ACC112 (cell line): Measurements from ENCODE around the gene COL21A1.
A peak's percentile ranks its signal among the peaks of the same experiment; 100 is the strongest.
"Not testable (repeated sequence)": the region's sequence is repeated elsewhere in the genome, so short reads cannot be mapped to it uniquely, and the experiment has no call there.

Experiments used
- H2AFZ ChIP-seq: fragments of 200-600 bp; sonication (generic); one replicate; pipeline ENCODE4 v1.6.0; 2017; ENCODE audit warnings: antibody characterized with exemption, low read length; ENCODE audit not compliant: unreplicated experiment
- H3K27ac ChIP-seq: fragments of 200-600 bp; sonication (generic); 2 replicates; pipeline ENCODE4 v1.5.1; 2014; ENCODE audit warnings: low read depth, mild to moderate bottlenecking, antibody characterized with exemption, low read length, moderate library complexity
- H3K27me3 ChIP-seq: fragments of 200-600 bp; sonication (generic); 2 replicates; pipeline ENCODE4 v1.6.1; 2014; ENCODE audit warnings: mild to moderate bottlenecking, antibody characterized with exemption, low read length, moderate library complexity, mixed read lengths; ENCODE audit not compliant: insufficient read depth
- H3K36me3 ChIP-seq: fragments of 200-600 bp; sonication (generic); 2 replicates; pipeline ENCODE4 v1.6.1; 2016; ENCODE audit warnings: mild to moderate bottlenecking, antibody characterized with exemption, low read length, moderate library complexity, mixed read lengths; ENCODE audit not compliant: insufficient read depth
- H3K4me1 ChIP-seq: fragments of 200-600 bp; sonication (generic); one replicate; pipeline ENCODE4 v1.6.1; 2016; ENCODE audit warnings: low read length, mixed read lengths; ENCODE audit not compliant: insufficient read depth, unreplicated experiment, control insufficient read depth
- H3K4me3 ChIP-seq: fragments of 200-600 bp; sonication (generic); 2 replicates; pipeline ENCODE4 v1.5.1; 2014; ENCODE audit warnings: mild to moderate bottlenecking, low read depth, low read length
- H3K79me2 ChIP-seq: fragments of 200-600 bp; sonication (generic); one replicate; pipeline ENCODE4 v1.6.0; 2016; ENCODE audit warnings: low read length; ENCODE audit not compliant: control insufficient read depth, unreplicated experiment, insufficient read depth

COL21A1 gene

GRCh38 chr6:56270812-56271441 lies 23.5 kb upstream of the COL21A1 start:
- H3K4me3 ChIP-seq = no peak overlapping the region
- no peaks in the 10 kb centered on the region for H3K79me2 ChIP-seq
- no peak overlapping the region for H2AFZ ChIP-seq
- H3K27me3 ChIP-seq = no peaks in the 10 kb centered on the region
- H3K27ac ChIP-seq = no peak overlapping the region
- no peaks in the 10 kb centered on the region for H3K4me1 ChIP-seq
- no peaks in the 10 kb centered on the region for H3K36me3 ChIP-seq

- Histone ChIP-seq H3K27me3 (no peaks in the 10 kb centered on the region), H3K36me3 (no peaks in the 10 kb centered on the region), H3K4me1 (no peaks in the 10 kb centered on the region), H3K27ac (no peak overlapping the region), H3K4me3 (no peak overlapping the region), H2AFZ (no peak overlapping the region), H3K79me2 (no peaks in the 10 kb centered on the region)
Observed at GRCh38 chr6:56268266-56268665, 20.9 kb upstream of the COL21A1 start.

- Histone ChIP-seq H3K79me2 (no peaks in the 10 kb centered on the region), H3K4me3 (no peak overlapping the region), H2AFZ (no peak overlapping the region), H3K27me3 (no peaks in the 10 kb centered on the region), H3K4me1 (no peaks in the 10 kb centered on the region), H3K36me3 (no peaks in the 10 kb centered on the region), H3K27ac (no peak overlapping the region)
Observed at GRCh38 chr6:56266011-56266410, 18.6 kb upstream of the COL21A1 start.

- H3K27ac ChIP-seq = no peak overlapping the region
- no peaks in the 10 kb centered on the region for H3K79me2 ChIP-seq
- H3K4me1 ChIP-seq = peaks cover 11% of the 10 kb centered on the region
- H3K4me3 ChIP-seq = no peak overlapping the region
- H3K36me3 ChIP-seq = no peaks in the 10 kb centered on the region
- H3K27me3 ChIP-seq = no peaks in the 10 kb centered on the region
- H2AFZ ChIP-seq = no peak overlapping the region
Observed at GRCh38 chr6:56263596-56264315, 16.4 kb upstream of the COL21A1 start.

GRCh38 chr6:56260593-56260992 lies 13.2 kb upstream of the COL21A1 start:
- not testable (repeated sequence) for H3K36me3 ChIP-seq

GRCh38 chr6:56259234-56260077 lies 12.1 kb upstream of the COL21A1 start:
- no peak overlapping the region for H3K4me3 ChIP-seq
- H3K79me2 ChIP-seq = no peaks in the 10 kb centered on the region
- no peaks in the 10 kb centered on the region for H3K27me3 ChIP-seq
- H2AFZ ChIP-seq = no peak overlapping the region
- no peak overlapping the region for H3K27ac ChIP-seq
- H3K36me3 ChIP-seq = no peaks in the 10 kb centered on the region
- peaks cover 11% of the 10 kb centered on the region for H3K4me1 ChIP-seq

More at GRCh38 chr6:56260593-56260992, 13.2 kb upstream of the COL21A1 start:
- H3K4me1 ChIP-seq = peaks cover 11% of the 10 kb centered on the region
- not testable (repeated sequence) for H3K27me3 ChIP-seq, H3K79me2 ChIP-seq, H3K4me3 ChIP-seq, H2AFZ ChIP-seq, H3K27ac ChIP-seq

DNA sequence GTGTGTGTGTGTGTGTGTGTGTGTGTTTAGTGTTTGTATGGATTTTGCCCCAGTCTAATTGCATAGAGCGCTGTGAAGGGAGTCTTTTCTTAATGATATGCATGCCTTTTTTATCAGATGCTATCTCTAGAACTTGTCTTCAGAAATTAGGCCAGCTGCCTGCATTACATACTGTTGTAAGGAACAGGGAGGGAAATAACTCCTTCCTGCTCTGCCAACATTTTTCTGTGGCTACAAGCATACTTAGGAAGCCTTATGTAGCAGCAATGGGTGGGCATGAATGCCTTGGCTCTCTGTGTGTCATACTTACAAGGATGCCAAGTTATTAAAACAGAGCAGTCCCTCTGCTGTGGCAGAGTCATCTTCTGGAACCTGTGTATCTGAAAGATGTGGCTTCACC lies 8.0 kb upstream of the COL21A1 start:
- no peak overlapping the region for H3K27ac ChIP-seq
- no peaks in the 10 kb centered on the region for H3K27me3 ChIP-seq
- no peak overlapping the region for H3K4me3 ChIP-seq
- H3K79me2 ChIP-seq = no peaks in the 10 kb centered on the region
- peaks cover 11% of the 10 kb centered on the region for H3K4me1 ChIP-seq
- no peaks in the 10 kb centered on the region for H3K36me3 ChIP-seq
- H2AFZ ChIP-seq = no peak overlapping the region

- Histone ChIP-seq H3K4me1 (peaks cover 13% of the 10 kb centered on the region), H3K4me3 (no peak overlapping the region), H3K36me3 (no peaks in the 10 kb centered on the region), H3K79me2 (no peaks in the 10 kb centered on the region), H2AFZ (no peak overlapping the region), H3K27me3 (0 out of 2 replicates have a peak, but pooled peaks cover 3% of the 10 kb centered on the region), H3K27ac (no peak overlapping the region)
Observed at GRCh38 chr6:56250266-56250665, 2.9 kb upstream of the COL21A1 start.

GRCh38 chr6:56247654-56248122 lies 308 bp upstream of the COL21A1 start:
- H3K36me3 ChIP-seq = no peaks in the 10 kb centered on the region
- peak overlapping the region; percentile 60 for H2AFZ ChIP-seq
- H3K79me2 ChIP-seq = no peaks in the 10 kb centered on the region
- H3K27me3 ChIP-seq = 0 out of 2 replicates have a peak, but pooled peaks cover 3% of the 10 kb centered on the region
- H3K4me1 ChIP-seq = peaks cover 24% of the 10 kb centered on the region
- H3K4me3 ChIP-seq = peak overlapping the region; percentile 74
- no peak overlapping the region for H3K27ac ChIP-seq

- peak overlapping the region; percentile 74; the same call in 1 of the 2 replicates for H3K4me3 ChIP-seq
- no peaks in the 10 kb centered on the region for H3K36me3 ChIP-seq
- H3K4me1 ChIP-seq = peaks cover 24% of the 10 kb centered on the region
- no peak overlapping the region for H3K27ac ChIP-seq
- 0 out of 2 replicates have a peak, but pooled peaks cover 3% of the 10 kb centered on the region for H3K27me3 ChIP-seq
- no peaks in the 10 kb centered on the region for H3K79me2 ChIP-seq
- peak overlapping the region; percentile 60 for H2AFZ ChIP-seq
Observed at GRCh38 chr6:56246541-56246880, 869 bp downstream of the COL21A1 start.
